Mesodermal cell (in vitro differentiated cells): Measurements from ENCODE around the gene UBE2E2.

ENCODE experiments used
- H3K27ac ChIP-seq: 2 replicates; pipeline ENCODE4 v1.7.0; 2013; ENCODE audit warnings: mild to moderate bottlenecking, low read depth, low read length, moderate library complexity; ENCODE audit not compliant: severe bottlenecking
- H3K36me3 ChIP-seq: 2 replicates; pipeline ENCODE4 v1.7.1; 2013; ENCODE audit warnings: mild to moderate bottlenecking, low read length, moderate library complexity; ENCODE audit not compliant: control insufficient read depth, insufficient read depth
- H3K4me1 ChIP-seq: one replicate; pipeline ENCODE4 v1.7.1; 2013; ENCODE audit warnings: mild to moderate bottlenecking, low read length; ENCODE audit not compliant: insufficient read depth, control insufficient read depth, poor library complexity, severe bottlenecking
- H3K4me3 ChIP-seq: 2 replicates; pipeline ENCODE4 v1.7.0; 2013; ENCODE audit warnings: low read length, control low read depth, mild to moderate bottlenecking; ENCODE audit not compliant: insufficient read depth, poor library complexity, severe bottlenecking; ENCODE audit errors: extremely low read depth
- H3K9me3 ChIP-seq: 2 replicates; pipeline ENCODE4 v1.7.1; 2013; ENCODE audit warnings: mild to moderate bottlenecking, low read length, moderate library complexity; ENCODE audit not compliant: control insufficient read depth
- WGBS, 2 experiments: methylation state at CpG; one replicate each; pipeline ENCODE4 v1.1.5; 2013; ENCODE audit warnings: missing lambda C conversion rate in 2 of 2; ENCODE audit not compliant: insufficient coverage in 2 of 2; 5-methylcytosine and 5-hydroxymethylcytosine counted together

UBE2E2 gene

DNA sequence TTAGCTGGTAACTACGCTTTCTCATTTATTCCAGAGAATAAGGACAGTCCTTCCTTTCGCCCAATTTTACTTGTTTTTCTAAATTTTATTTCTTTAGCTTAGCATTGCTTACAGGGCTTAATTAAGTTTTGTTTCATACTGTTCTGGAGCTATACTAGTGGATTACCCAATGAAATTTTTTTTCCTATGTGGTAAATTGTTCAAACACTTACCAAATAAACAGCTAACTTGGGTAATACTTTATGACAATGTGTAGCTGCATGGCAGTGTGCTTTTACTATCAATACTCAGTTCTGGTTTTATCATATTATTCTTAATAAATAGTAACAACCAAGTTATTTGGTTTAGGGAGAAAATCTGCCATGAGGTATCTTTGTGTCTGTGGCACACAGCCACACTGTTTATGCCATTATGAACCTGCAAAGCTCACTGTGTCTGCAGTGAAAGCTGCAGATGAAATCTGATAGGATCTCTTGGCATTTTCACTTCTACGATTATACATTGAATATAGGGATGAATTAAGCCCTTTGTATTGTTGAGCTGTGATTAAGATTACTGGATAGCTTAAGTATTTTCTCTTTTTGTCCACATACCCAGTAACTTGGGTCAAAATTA is 37.2 kb downstream of the UBE2E2 start:
- WGBS, 2 experiments = 100% methylated on average over 1 of the region's 3 CpGs; no CpG with 5 or more reads in 1 of the 2 experiments
- Histone ChIP-seq H3K4me3 (no peak overlapping the region), H3K27ac (no peak overlapping the region), H3K36me3 (no peaks in the 10 kb centered on the region), H3K9me3 (no peaks in the 10 kb centered on the region), H3K4me1 (no peaks in the 10 kb centered on the region)

DNA sequence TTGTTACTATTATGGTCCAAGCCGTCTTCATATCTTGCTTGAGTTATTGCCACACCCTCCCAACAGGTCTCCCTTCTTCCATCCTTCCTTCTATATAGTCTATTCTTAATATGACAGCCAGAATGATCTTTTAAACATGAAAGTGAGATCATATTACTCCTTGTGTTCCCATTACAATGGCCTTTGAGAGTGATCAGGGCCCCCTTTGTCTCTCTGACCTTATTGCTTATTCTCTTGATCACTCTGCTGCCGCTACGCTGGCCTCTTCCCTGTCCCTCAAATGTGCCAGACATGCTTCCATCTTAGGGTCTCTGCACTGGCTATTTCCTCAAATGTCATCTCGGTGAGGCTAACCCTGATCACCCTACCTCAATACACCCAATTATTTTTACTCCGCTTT is 38.1 kb downstream of the UBE2E2 start:
- no peak overlapping the region for H3K4me3 ChIP-seq
- WGBS, 2 experiments = 82 to 94% methylated on average over 4 of the region's 5 CpGs
- no peaks in the 10 kb centered on the region for H3K4me1 ChIP-seq

DNA sequence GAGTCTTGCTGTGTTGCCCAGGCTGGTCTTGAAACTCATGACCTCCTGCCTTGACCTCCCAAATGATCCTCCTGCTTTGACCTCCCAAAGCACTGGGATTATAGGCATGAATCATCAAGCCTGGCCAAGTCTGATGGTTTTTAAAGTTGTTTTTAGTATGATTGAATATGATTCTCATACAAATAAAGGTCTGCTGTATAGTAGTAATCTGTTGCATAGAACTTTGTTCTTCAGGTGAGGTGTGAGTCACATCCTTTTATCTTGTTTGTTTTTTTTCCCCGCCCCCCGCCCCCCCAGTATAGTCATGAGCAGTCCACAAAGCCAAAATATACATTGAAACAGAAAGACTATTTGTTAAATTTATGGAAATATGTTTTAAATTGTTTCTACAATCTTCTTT is 39.0 kb downstream of the UBE2E2 start:
- H3K36me3 ChIP-seq = no peaks in the 10 kb centered on the region
- no peak overlapping the region for H3K27ac ChIP-seq
- WGBS, 2 experiments = no CpG with 5 or more reads among the region's 2 CpGs
- H3K4me3 ChIP-seq = no peak overlapping the region
- H3K9me3 ChIP-seq = no peaks in the 10 kb centered on the region
- no peaks in the 10 kb centered on the region for H3K4me1 ChIP-seq

More for the DNA sequence above, 38.1 kb downstream of the UBE2E2 start:
- no peak overlapping the region for H3K27ac ChIP-seq
- H3K9me3 ChIP-seq = no peaks in the 10 kb centered on the region
- H3K36me3 ChIP-seq = no peaks in the 10 kb centered on the region

DNA sequence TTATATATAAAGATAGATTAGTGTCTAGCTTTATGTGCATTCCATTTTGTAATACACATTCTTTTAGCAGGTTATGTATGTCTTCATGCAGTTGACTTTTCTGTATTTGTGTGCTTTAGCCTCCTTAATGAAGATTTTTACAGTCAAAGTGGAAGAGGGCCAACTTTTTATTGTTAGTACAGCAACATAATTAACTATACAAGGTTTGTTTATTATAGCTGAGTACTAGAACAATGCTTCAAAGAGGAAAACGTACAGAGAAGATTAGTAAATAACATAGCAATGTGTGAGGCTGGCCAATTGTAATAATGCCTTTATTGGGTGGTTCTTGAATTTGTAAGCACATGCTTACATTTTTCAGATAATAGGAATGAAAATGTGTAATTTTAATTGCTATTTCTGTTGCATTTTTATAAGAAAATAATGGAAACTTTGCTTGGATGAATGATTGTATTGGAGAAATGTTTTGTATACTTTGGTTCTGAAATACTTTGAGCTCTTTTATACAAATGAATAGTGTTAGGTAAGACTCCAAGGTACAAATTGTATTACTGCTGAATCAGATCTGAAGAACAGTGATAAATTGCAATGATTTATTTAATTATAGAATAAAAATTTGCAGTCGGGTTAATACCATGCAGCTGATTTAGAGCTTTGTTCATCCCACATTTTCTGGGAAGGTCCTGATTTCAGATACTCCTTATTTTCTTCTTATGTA is 41.4 kb downstream of the UBE2E2 start:
- no peaks in the 10 kb centered on the region for H3K36me3 ChIP-seq
- no peak overlapping the region for H3K27ac ChIP-seq
- 80% methylated on average over 1 of the region's 2 CpGs; no CpG with 5 or more reads in 1 of the 2 experiments for WGBS, 2 experiments
- H3K9me3 ChIP-seq = no peaks in the 10 kb centered on the region
- H3K4me1 ChIP-seq = no peaks in the 10 kb centered on the region
- H3K4me3 ChIP-seq = no peak overlapping the region

DNA sequence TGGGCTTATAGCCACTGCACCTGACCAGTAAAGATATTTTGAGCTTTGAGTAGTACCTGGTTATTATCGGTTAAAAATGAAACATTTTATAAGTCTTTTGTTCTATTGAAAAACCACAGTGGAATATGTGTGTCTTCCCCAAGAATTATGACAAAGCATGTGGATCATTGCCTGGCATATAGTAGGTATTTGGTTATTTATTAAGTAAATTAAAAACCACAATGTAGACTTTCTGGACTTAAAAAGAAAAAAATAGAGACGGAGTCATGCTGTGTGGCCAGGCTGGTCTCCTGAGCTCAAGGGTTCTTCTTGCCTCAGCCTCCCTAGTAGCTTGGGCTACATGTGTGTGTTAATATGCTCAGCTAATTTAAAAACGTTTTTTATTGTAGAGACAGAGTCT is 43.5 kb downstream of the UBE2E2 start:
- no peak overlapping the region for H3K27ac ChIP-seq
- H3K9me3 ChIP-seq = no peaks in the 10 kb centered on the region
- no peak overlapping the region for H3K4me3 ChIP-seq
- H3K4me1 ChIP-seq = no peaks in the 10 kb centered on the region
- no peaks in the 10 kb centered on the region for H3K36me3 ChIP-seq
- WGBS, 2 experiments = 92% methylated on average over 2 of the region's 3 CpGs; no CpG with 5 or more reads in 1 of the 2 experiments

DNA sequence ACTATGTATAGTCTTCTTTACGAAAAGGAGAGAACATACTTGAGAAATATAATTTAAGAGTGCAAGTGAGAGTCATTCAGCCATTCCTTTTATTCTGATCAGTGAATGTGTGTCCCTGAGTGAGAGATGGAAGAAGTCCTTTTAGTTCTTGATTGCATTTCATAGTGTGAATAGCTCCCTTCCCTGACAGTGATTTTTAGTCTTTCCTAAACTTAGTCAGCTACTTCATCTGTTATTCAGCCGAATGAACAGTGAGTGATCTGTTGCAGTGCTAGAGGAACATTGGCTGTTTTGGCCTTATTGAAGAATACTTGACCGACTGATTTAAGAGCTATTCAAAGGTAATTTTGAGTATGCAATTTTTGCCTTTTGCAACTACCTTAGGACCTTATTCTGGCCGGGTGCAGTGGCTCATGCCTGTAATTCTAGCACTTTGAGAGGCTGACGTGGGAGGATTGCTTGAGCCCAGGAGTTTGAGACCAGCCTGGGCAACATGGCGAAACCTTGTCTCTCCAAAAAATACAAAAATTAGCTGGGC is 45.5 kb downstream of the UBE2E2 start:
- WGBS, 2 experiments = 88 to 90% methylated on average over 2 to 5 of the region's 6 CpGs
- no peak overlapping the region for H3K4me3 ChIP-seq
- no peaks in the 10 kb centered on the region for H3K36me3 ChIP-seq
- no peaks in the 10 kb centered on the region for H3K9me3 ChIP-seq
- no peaks in the 10 kb centered on the region for H3K4me1 ChIP-seq
- no peak overlapping the region for H3K27ac ChIP-seq

DNA sequence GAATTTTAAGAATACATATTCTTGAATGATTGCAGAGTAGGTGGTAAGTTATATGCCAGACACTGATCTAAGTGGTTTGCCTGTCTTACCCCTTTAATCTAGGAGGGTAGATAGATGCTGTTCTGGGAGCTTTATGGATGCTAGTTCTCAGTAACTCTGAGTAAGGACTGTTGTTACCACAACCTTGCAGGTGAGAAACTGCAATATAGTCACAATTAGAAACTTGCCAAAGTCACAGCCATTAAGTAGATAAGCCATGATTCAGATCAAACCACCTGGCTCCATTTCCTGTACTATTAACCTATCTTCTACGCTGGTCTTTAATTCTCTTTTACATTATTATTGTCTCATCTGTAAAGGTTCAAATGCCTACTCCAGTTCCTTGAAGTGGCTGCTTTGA is 46.8 kb downstream of the UBE2E2 start:
- Histone ChIP-seq H3K27ac (no peak overlapping the region), H3K4me1 (no peaks in the 10 kb centered on the region), H3K9me3 (no peaks in the 10 kb centered on the region), H3K4me3 (no peak overlapping the region), H3K36me3 (no peaks in the 10 kb centered on the region)
- 100% methylated on average over 1 of the region's 1 CpG; no CpG with 5 or more reads in 1 of the 2 experiments for WGBS, 2 experiments

DNA sequence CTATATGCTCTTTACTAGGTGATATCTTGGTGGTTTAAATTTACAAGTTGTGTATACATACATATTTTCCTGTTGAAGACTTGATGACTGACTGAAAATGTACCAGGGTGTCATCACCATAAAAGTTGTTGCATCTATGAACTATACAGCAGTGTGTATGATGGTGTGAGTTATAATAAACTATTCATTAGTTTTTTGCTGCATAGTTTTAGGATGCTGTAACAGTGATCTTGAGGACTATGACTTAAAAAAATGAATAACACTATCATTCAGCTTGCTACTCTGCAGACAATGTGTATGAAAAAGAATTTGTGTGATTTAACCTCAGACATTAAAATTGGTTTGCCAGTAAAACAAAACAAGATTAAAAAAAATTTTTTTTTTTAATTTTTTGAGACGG is 49.0 kb downstream of the UBE2E2 start:
- Histone ChIP-seq H3K4me3 (no peak overlapping the region), H3K36me3 (no peaks in the 10 kb centered on the region), H3K9me3 (no peaks in the 10 kb centered on the region), H3K27ac (no peak overlapping the region), H3K4me1 (no peaks in the 10 kb centered on the region)
- WGBS, 2 experiments = 88 to 100% methylated on average over 1 of the region's 1 CpG

DNA sequence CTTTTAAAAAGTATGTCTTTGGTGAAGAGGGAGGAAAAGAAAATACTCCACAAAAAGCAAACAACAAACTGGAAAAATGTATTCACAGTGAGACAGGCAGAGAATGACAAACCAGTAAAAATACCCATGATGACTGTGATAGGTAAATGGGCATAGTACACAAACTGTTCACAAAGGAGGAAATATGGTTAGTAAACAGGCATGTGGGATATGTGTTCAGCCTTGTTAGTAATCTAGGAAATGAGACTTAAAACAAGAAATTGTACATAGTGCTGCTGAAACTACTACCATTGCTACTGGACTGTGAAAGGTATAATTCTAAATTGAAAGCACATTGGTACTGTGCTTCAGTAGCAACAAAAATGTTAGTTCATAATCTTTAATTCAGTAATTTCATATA is 50.1 kb downstream of the UBE2E2 start:
- no peak overlapping the region for H3K4me3 ChIP-seq
- H3K4me1 ChIP-seq = no peaks in the 10 kb centered on the region
- H3K27ac ChIP-seq = no peak overlapping the region
- no peaks in the 10 kb centered on the region for H3K9me3 ChIP-seq
- no peaks in the 10 kb centered on the region for H3K36me3 ChIP-seq

DNA sequence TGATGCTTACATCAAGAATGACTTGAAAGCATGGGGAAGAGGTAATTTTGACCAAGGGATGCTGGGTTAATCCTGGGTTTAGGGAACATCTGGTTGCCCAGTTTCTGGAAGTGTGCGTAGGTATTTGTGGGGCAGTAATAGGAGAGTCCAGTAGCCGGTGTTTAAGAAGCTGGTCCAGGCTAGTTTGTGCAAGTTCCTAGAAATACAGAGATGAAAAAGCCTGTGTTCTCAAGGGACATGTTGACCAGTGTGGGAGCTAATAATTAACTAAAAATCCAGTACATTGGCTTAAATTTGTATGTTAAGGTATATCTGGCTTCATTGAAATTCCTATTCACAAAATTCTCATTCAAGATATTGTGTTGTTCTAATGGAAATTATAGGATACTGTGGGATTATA is 51.2 kb downstream of the UBE2E2 start:
- no peak overlapping the region for H3K27ac ChIP-seq
- H3K4me1 ChIP-seq = no peaks in the 10 kb centered on the region
- no peaks in the 10 kb centered on the region for H3K36me3 ChIP-seq
- no peaks in the 10 kb centered on the region for H3K9me3 ChIP-seq
- H3K4me3 ChIP-seq = no peak overlapping the region
- WGBS, 2 experiments = 91 to 92% methylated on average over 2 of the region's 2 CpGs

DNA sequence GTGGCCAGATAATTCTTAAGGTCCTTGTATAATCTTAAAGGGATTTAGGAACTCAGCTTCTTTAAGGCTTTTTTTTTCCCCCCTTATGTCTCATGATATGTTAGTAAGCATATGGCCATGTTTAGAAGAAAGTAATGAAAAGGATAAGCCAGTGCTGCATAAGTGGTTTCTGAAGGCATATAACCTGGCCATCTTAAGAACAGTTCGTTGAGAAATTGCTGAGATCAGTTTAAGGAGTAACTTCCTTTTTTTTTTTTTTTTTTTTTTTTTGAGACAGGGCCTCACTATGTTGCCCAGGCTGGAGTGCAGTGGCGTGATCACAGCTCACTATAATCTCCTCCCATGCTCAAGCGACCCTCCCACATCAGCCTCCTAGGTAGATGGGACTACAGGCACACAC is 51.7 kb downstream of the UBE2E2 start:
- WGBS, 2 experiments = 89% methylated on average over 2 of the region's 3 CpGs; no CpG with 5 or more reads in 1 of the 2 experiments
- no peak overlapping the region for H3K4me3 ChIP-seq
- H3K4me1 ChIP-seq = no peaks in the 10 kb centered on the region
- no peaks in the 10 kb centered on the region for H3K9me3 ChIP-seq
- H3K27ac ChIP-seq = no peak overlapping the region
- H3K36me3 ChIP-seq = no peaks in the 10 kb centered on the region
